Testis (tissue), 3 donors: ENCODE data around the gene COX10. TPM values are rescaled to one million over a fixed set of nuclear protein-coding genes. Genes with fewer than 3 reads are reported as not detected.

Experiments used
- DNase-seq: peaks from one replicate; pipeline ENCODE4 v3.0.0-alpha.2; 2019
- H3K27ac ChIP-seq, 2 donors: fragments of 200-600 bp; sonication (generic); one replicate each; pipeline ENCODE4 v1.5.1; 2019
- H3K27me3 ChIP-seq: fragments of 200-600 bp; sonication (generic); one replicate; pipeline ENCODE4 v1.5.1; 2019
- H3K36me3 ChIP-seq: fragments of 200-600 bp; sonication (generic); one replicate; pipeline ENCODE4 v1.5.1; 2017; ENCODE audit warnings: low read depth; ENCODE audit errors: missing control alignments
- H3K4me1 ChIP-seq: fragments of 200-600 bp; sonication (generic); one replicate; pipeline ENCODE4 v1.5.1; 2019
- H3K4me3 ChIP-seq, 2 donors: fragments of 200-600 bp; sonication (generic); one replicate each; pipeline ENCODE4 v1.5.1; 2017 to 2019
- H3K9me3 ChIP-seq: fragments of 200-600 bp; sonication (generic); one replicate; pipeline ENCODE4 v1.5.1; 2017
- POLR2A ChIP-seq: fragments of 450-650 bp; IDR thresholded peaks from one replicate; pipeline ENCODE4 v1.6.1; 2017; ENCODE audit warnings: antibody characterized with exemption, mild to moderate bottlenecking, moderate library complexity
- WGBS, 2 donors: methylation state at CpG; one replicate each; pipeline ENCODE4 v1.1.5; 2018; 5-methylcytosine and 5-hydroxymethylcytosine counted together
- intact Hi-C: fragments of 100-400 bp; cut with DNase I; formaldehyde crosslinking; loops from one replicate; pipeline ENCODE4 v1.15.1; 2023; ENCODE audit warnings: low total_unique reads
- polyA plus RNA-seq: library from polyadenylated mRNA; stranded (reverse); fragments of 350-450 nt; fragmentation: Illumina TruSeq; extraction: RNeasy Lipid Tissue Mini Kit (QIAGEN cat#74804); gene quantifications from one replicate; pipeline ENCODE4 v1.2.3, GENCODE V29; 2014; ENCODE audit warnings: low read depth, low replicate concordance; ENCODE audit not compliant: insufficient read depth
- total RNA-seq, 2 donors: library from RNA; depleted of rRNA; stranded (reverse); fragments of >200 nt; gene quantifications; one replicate each; pipeline ENCODE4 v1.2.3, GENCODE V29; 2016
- TF ChIP-seq, protein P1 (sequence below), 3 experiments: fragments of 450-650 bp in 2 of 3; fragments of 200-600 bp in 1 of 3; sonication (generic) in 1 of 3; IDR thresholded peaks; one replicate each; pipeline ENCODE4 v1.5.1; 2016 to 2019; ENCODE audit warnings: antibody characterized with exemption in 3 of 3, mild to moderate bottlenecking in 2 of 3, moderate library complexity in 1 of 3

COX10 gene
- total and polyA plus RNA-seq, 3 donors from 2014 or later, result 44.9 to 51.0 (median 50.6) TPM

GRCh38 chr17:14211246-14211645 is 141.9 kb downstream of the COX10 start:
- no peak for DNase-seq
- Histone ChIP-seq H3K27me3 (no peaks in the 10 kb centered on the region), H3K27ac (no peak overlapping the region), H3K36me3 (no peaks in the 10 kb centered on the region), H3K9me3 (no peaks in the 10 kb centered on the region), H3K4me3 (no peak overlapping the region), H3K4me1 (no peaks in the 10 kb centered on the region)
- intact Hi-C loops, result no loop called here
- 74 to 88% methylated on average over 4 of the region's 4 CpGs for WGBS, 2 donors
- TF ChIP-seq, protein P1, sequence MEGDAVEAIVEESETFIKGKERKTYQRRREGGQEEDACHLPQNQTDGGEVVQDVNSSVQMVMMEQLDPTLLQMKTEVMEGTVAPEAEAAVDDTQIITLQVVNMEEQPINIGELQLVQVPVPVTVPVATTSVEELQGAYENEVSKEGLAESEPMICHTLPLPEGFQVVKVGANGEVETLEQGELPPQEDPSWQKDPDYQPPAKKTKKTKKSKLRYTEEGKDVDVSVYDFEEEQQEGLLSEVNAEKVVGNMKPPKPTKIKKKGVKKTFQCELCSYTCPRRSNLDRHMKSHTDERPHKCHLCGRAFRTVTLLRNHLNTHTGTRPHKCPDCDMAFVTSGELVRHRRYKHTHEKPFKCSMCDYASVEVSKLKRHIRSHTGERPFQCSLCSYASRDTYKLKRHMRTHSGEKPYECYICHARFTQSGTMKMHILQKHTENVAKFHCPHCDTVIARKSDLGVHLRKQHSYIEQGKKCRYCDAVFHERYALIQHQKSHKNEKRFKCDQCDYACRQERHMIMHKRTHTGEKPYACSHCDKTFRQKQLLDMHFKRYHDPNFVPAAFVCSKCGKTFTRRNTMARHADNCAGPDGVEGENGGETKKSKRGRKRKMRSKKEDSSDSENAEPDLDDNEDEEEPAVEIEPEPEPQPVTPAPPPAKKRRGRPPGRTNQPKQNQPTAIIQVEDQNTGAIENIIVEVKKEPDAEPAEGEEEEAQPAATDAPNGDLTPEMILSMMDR (IDR thresholded peaks at IDR 0.05), result no peak
- TF ChIP-seq POLR2A, result no peak

DNA sequence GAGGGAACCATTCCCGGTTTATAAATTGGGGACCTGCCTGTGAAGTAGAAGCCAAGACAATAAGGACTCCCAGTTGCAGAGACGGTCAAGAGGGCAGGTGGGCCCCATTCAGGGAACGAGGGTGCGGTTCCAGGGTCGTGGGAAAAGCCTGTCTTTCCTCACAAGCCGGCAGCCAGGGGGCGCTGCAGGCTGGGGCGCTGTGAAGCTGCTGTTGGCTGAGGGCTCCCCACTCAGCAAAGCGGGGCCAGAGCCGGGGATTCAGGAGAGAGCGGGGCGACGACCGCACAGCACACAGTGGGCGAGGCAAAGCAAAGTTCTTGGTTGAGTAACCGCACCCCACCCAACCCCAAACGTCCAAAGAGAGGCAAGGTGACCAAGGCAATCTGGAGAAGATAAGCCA is 142.5 kb downstream of the COX10 start:
- Histone ChIP-seq H3K27ac (no peak overlapping the region), H3K27me3 (no peaks in the 10 kb centered on the region), H3K36me3 (no peaks in the 10 kb centered on the region), H3K4me3 (peak overlapping the region in 1 of 2 donors; percentile 35), H3K9me3 (no peaks in the 10 kb centered on the region), H3K4me1 (no peaks in the 10 kb centered on the region)
- TF ChIP-seq POLR2A, result no peak
- TF ChIP-seq, protein P1 (IDR thresholded peaks at IDR 0.05), result peak; percentile 48 to 67 (median 62)
- WGBS, 2 donors, result 37 to 52% methylated on average over 10 to 17 of the region's 17 CpGs
- intact Hi-C loops, result no loop called here
- peak; percentile 66 for DNase-seq

GRCh38 chr17:14212401-14212800 is 143.1 kb downstream of the COX10 start:
- H3K27ac ChIP-seq, result no peak overlapping the region
- intact Hi-C loops, result no loop called here
- TF ChIP-seq, protein P1 (IDR thresholded peaks at IDR 0.05), result no peak
- TF ChIP-seq POLR2A, result no peak
- 67 to 78% methylated on average over 12 of the region's 12 CpGs for WGBS, 2 donors
- H3K9me3 ChIP-seq, result no peaks in the 10 kb centered on the region
- H3K36me3 ChIP-seq, result no peaks in the 10 kb centered on the region
- no peaks in the 10 kb centered on the region for H3K4me1 ChIP-seq
- H3K27me3 ChIP-seq, result no peaks in the 10 kb centered on the region
- H3K4me3 ChIP-seq, result peak overlapping the region in 1 of 2 donors; percentile 35
- no peak for DNase-seq

DNA sequence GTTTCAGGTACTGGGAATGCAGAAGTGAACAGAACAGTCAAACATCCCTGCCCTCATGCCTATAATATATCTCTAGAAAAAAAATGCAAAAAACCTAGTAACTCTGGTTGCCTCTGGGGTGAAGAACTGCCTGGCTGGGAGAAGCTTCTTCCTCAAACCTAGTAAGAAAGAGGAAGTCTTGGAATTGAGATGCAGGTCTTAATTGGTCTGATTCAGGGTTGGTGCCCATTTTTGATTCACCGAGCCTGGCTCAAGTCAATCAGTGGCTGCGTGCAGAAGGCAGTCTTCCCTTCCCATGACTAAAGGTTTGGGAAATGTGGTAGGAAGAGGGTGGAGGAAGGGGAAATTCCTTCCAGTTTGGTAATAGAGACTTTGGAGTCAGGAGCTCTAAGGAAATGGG is 145.0 kb downstream of the COX10 start:
- Histone ChIP-seq H3K4me1 (no peaks in the 10 kb centered on the region), H3K36me3 (no peaks in the 10 kb centered on the region), H3K27ac (no peak overlapping the region), H3K4me3 (no peak overlapping the region), H3K27me3 (no peaks in the 10 kb centered on the region), H3K9me3 (no peaks in the 10 kb centered on the region)
- DNase-seq, result no peak
- intact Hi-C loops, result no loop called here
- TF ChIP-seq POLR2A, result no peak
- TF ChIP-seq, protein P1 (IDR thresholded peaks at IDR 0.05), result no peak
- WGBS, 2 donors, result 100% methylated on average over 2 of the region's 2 CpGs

DNA sequence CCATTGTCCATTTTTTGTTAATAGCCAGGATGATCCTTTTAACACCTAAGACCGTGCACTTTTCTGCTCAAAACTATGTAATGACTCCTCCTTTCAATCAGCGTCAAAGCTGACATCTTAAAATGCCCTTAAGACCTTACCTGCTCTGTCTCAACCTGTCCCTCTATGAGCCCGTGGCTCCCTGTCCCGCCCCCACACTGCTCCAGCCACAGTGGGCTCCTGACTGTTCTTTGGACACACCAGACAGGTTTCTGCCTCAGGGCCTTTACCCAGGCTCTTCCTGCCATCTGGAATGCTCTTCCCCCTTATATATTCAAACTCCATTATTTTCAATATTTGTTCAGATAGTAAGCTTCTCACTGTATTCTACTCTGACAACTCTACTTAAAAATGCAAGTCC is 153.3 kb downstream of the COX10 start:
- WGBS, 2 donors, result 84 to 85% methylated on average over 4 of the region's 4 CpGs

More for the DNA sequence above, 153.3 kb downstream of the COX10 start:
- no peaks in the 10 kb centered on the region for H3K9me3 ChIP-seq
- no peak overlapping the region for H3K27ac ChIP-seq
- H3K36me3 ChIP-seq, result no peaks in the 10 kb centered on the region
- no peaks in the 10 kb centered on the region for H3K4me1 ChIP-seq
- H3K27me3 ChIP-seq, result no peaks in the 10 kb centered on the region
- intact Hi-C loops, result no loop called here
- no peak for DNase-seq
- TF ChIP-seq, protein P1 (IDR thresholded peaks at IDR 0.05), result no peak
- H3K4me3 ChIP-seq, result no peak overlapping the region
